NCI-H526 treated with DMSO at 0.1 percent for 48 hours (cell line): ENCODE measurements around the gene RNF213.
"Not testable (repeated sequence)": the region's sequence is repeated elsewhere in the genome, so short reads cannot be mapped to it uniquely, and the experiment has no call there.

Experiments used
- DNase-seq: peaks from one replicate; lab custom pipeline; 2025; lab: John Stamatoyannopoulos, UW

The RNF213 gene

DNA sequence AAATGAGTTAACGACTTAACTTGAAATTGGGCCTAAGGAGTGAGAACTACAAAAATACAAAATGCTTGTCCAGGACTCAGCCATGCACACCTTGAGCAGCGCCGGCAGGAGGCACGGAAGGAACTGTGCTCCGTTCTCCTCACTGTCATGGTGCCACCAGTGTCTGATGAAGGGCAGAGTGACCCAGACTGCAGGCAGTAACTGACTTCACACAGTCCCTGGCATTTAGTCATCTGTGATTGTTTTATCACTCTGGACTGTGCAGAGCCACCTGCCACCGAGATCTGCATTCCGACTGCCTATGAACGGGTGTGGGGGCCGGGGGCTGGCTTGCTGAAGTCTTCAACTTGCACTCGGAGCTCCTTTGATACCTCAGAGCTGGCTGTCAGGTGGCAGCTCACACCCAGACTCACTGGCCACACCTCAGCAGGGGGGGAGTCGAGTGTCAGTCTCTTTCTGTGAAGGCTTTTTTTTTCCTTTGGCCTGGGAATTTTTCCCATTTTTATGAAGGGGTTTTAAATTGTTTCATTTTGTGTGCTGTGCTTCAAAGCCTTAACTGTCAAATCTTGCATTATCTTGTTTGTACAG is 134.1 kb downstream of the RNF213 start:
- peak; percentile 8 for DNase-seq

DNA sequence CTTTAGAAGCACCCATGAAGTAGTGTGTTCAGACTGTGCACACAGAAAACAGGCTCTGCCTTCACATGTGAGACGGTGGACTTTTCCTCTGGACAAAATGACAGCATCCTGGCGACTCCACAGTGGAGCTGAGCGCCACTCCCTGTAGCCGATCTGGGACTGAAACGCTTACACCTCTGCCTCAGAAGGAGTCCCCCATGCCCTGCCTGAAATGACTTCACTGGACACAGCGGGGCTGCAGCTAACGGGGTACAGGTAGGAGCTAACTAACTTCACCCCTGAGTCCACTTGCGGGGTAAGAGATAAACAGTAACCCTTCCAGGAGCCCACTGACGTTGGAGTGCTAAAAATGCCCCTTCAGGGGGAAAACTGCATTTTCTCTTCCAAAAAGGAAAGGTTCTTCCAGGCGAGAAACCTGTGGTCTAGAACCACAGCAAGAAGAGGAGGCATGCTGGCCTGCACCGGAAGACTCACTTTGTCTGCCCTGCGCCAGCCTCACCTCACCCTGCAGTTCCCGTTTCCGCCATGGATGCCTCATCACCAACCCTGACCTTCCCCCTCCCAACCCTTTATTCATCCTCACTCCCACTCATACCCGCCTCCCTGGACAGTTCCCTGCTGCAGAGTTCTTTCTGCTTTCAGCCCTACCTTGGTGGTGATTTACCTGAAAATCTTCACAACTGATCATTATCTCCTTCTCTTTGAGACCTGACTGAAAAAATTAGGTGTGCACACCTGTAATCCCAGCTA is 134.9 kb downstream of the RNF213 start:
- peak; percentile 57 for DNase-seq

DNA sequence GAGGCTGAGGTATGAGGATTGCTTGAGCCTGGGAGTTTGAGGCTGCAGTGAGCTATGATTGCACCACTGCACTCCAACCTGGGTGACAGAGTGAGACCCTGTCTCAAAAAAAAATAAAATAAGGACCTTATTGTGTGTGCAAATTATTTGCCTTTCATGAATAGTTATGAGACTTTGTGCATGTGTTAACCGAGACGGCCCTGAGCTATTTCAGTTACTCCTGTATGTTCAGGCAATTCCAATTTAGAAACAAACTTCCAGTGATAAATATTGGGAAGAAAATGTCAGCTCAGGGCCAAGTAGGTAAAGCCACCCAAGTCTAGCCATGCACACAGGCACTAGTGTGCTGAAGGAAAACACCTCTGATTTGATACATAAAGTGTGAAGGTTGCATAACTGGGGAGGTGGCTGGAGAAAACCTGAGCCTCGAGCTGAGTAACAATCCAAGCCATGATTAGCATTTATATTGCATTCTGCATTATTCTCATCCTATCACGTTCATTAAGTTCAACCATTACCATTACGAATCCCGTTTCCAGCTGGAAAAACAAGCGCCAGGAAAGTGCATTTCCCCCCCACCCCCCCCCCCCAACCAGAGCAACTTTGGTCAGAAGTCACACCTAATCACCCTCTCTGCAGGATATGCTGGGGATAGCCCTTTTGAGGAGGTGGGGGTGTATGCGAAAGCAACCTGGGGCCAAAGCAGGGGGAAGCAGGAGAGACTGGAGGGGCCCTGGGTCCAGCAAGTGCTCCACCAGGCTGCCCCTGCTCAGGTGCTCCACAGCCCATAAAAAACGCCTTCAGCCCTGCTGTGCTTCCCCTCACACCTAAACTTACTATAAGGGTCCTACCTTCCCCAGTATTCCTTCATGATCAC is 135.7 kb downstream of the RNF213 start:
- peak; percentile 75 for DNase-seq

DNA sequence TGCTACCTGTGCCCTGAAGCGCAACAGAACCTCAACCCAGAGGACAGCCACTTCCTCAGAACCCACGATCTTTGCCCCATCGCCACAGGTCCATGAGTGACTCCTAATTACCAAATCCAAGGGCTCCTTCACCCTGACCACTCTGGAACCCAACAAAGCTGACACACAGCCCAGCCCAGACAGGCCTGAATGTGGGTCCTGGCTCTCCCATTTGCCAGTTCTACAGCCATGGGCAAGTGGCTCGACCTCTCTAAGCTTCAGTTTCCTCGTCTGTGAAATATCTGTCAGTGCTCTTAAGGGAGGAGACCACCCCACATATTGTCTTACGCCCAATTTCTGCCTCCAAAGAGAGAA is 136.4 kb downstream of the RNF213 start:
- no peak for DNase-seq

DNA sequence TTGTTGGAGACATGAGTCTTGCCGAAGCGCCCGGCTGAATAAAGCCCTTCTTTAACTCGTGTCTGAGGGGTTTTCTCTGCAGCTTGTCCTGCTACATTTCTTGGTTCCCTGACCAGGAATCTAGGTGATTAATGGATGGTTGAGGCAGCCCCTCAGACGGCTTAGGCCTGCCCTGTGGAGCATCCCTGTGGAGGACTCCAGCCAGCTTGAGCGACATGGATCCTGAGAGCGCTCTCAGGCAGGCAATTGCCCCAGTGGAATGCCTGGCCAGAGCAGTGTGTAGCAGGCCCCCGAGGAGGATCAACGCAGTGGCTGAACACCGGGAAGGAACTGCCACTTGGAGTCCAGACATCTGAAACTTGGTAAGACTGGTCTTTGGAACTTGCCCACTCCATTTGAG is 137.0 kb downstream of the RNF213 start:
- DNase-seq: no peak

DNA sequence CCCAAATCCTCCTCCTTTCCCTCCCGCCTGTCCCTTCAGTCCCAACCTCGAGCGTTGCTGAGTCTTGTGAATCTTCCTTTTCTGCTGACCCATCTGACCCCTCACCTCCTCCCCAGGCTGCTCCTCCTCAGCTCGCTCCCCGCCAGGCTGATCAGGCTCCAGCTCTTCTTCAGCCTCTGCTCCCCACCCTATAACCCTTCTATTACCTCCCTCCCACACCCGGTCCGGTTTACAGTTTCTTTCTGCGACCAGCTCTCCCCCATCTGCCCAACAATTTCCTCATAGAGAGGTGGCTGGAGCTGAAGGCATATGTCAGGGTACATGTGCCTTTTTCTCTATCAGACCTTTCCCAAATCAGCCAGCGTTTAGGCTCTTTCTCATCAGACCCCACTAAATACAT is 140.4 kb downstream of the RNF213 start:
- DNase-seq: not testable (repeated sequence)

DNA sequence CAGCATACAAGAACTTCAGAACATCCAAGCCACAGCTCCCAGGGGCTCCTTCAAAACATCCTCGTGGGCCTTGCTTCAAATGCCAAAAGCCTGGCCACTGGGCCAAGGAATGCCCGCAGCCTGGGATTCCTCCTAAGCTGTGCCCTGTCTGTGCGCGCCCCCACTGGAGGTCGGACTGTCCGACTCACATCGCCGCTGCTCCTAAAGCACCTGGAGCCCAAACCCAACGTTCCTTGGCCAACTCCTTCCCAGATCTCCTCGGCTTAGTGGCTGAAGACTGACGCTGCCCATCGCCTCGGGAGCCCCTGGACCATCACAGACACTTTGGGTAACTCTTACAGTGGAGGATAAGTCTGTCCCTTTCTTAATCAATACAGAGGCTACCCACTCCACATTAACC is 141.4 kb downstream of the RNF213 start:
- not testable (repeated sequence) for DNase-seq

DNA sequence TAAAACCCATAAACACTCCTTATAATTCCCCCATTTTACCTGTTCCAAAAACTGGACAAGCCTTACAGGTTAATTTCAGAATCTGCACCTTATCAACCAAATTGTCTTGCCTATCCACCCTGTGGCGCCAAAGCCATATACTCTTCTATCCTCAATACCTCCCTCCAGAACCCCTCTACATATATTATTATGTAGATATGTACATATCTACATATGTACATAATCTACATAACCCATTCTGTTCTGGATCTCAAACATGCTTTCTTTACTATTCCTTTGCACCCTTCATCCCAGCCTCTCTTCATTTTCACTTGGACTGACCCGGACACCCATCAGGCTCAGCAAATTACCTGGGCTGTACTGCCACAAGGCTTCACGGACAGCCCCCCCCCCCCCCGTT is 142.3 kb downstream of the RNF213 start:
- no peak for DNase-seq

DNA sequence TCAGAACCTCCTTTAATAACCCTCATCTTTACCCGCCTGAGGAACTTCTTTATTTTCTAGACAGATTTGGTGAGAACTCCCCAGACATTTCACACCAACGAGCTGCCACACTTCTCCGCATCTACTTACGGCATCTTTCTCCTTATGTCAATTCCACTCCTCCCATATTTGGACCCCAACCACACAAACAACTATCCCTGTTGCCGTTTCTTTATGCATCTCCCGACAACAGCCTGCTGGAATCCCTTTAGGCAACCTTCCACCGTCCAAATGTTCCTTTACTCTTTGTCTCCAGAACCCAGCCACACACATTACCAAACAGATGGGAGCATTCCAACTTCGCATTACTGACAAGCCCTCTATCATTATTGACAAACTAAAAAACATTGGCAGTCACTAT is 145.5 kb downstream of the RNF213 start:
- DNase-seq: no peak

DNA sequence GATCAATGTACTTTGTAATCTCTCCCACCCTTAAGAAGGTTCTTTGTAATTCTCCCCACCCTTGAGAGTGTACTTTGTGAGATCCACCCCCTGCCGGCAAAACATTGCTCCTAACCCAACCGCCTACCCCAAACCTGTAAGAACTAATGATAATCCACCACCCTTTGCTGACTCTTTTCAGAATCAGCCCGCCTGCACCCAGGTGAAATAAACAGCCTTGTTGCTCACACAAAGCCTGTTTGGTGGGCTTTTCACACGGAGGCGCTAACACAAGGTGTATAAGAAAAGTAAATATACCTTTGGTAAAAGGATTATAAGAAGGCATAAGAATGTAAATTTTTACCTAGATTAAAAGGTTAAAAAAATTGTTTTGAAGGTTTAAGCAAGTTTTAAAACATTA is 147.3 kb downstream of the RNF213 start:
- not testable (repeated sequence) for DNase-seq

DNA sequence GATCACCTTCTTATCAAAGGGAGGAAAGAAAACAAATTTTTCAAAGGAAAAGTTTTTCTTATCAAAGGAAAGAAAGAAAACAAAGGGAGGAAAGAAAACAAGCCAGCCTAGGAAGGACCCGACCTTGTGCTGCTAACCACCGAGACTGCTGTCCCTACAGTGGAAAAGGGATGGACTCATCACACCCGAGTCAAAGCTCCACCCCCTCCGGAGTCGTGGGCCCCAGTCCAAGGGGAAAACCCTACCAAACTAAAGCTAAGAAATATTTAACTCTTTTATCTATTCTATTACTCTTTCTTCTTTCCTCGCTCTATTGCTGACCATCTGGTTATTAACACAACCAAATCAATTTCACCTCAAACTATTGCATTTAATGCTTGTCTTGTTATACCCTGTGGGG is 148.2 kb downstream of the RNF213 start:
- DNase-seq: no peak

DNA sequence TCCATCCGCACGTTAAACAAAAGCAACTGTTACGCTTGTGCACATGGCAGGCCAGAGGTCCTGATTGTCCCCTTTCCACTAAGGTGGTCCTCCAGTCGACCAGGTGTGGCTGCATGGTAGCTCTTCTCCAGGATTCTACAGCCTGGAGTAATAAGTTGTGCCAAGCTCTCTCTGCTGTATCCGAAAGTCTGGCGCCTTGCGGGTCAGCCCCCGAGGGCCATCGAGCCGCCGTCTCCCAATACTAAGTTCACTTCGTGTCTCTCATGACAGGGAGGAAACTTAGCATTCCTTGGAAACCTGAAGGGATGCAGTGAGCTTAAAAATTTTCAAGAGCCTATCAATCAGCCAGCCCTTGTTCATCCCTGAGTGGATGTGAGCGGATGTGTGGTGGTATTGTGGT is 149.0 kb downstream of the RNF213 start:
- no peak for DNase-seq

DNA sequence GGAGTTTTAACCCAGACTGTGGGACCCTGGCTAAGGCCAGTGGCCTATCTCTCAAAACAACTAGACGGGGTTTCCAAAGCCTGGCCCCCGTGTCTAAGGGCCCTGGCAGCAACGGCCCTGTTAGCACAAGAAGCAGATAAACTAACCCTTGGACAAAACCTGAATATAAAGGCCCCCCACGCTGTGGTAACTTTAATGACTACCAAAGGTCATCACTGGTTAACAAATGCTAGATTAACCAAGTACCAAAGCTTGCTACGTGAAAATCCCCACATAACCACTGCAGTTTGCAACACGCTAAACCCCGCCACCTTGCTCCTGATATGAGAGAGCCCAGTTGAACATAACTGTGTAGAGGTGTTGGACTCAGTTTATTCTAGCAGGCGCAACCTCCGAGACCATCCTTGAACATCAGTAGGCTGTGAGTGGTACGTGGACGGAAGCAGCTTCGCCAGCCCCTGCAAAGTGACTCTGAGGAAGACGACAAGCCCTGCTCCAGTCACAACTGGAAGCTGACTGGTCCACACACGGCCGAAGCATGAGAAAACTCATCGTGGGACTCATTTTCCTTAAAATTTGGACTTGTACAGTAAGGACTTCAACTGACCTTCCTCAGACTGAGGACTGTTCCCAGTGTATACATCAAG is 149.9 kb downstream of the RNF213 start:
- DNase-seq: not testable (repeated sequence)

DNA sequence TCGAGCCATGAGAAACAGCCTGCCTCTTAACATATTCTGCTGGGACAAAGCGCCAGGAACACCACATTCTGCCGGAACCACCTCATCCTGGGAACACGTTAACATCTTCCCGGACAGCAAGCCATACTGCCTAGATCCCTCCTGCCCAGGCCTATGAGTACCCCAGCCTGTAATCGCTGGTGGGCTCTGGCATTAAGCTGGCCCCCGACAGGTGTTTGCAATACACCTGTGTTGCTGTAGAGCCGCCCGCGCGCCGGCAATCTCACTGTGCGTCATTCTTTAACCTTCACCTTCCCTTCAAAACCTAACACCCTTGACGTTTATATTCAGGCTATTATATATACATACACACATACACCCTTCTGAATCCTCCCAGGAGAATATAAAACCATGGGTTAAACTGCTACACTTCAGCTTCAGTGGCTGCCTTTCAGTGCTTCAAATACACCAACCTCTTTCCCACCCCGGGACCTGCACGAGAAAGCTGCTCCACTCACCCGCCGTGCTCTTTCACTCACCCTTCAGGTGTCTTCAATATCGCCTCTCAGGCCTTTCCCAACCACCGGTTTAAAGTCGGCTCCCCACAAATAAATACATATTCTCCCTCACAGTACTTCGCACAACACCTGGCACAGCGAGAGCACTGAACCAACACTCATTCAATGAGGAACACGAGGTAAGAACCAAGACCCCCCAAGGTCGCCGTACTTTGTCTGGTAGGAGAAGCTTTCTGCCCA is 153.3 kb downstream of the RNF213 start:
- peak; percentile 26 for DNase-seq

DNA sequence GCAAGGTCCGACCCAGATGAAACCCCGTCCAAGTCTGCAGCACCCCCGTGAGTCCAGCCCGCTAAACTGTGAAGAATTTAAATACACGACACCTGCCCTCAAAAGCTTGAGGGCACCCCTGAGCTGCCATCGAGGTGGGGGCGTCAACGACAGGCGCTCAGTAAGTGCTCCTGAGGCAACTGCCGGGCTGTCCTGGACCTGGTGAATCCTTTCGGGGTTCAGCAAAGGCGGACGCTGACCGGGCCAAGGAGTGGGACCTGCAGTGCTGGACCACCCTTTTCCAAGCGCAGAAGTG is 153.8 kb downstream of the RNF213 start:
- DNase-seq: no peak

DNA sequence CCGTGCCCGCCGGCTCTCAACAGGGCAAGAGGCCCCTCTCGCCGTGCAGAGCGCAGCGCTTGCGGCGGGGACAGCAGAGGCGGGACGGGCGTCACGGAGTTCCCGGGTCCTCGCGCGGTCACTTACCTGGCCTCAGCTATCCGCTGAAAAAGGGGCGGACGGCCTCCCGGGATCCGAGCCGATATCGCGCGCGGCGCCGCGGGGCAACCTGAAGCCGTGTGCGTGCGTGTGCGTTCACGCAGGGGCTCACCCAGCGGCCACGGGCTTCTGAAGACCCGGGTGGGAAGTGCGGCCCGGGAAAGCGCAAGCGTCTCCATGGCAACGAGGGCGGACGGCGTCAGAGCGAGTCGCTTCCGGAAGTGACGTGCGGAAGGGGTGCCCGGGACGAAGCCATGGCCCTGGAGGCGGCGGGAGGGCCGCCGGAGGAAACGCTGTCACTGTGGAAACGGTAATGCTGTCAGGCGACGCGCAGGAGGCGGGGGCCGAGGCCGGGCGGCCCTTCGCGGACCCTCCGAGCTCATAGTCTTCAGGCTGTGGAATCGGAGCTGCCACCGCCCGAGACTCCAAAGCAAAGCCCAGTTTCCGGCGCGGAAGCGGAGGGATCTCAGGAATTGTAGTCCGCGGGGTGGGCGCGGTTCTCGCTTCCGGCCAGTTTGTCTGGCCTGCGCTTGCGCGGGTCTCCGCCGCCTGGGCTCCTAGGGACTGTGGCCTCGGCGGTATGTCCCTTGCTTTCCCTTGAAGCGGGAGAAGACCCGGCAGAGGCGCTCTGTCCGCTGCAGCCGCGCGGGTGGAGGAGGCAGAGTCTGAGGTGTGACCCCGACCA is 154.4 kb downstream of the RNF213 start, which contains the start of gene ENDOV:
TSS of gene ENDOV (plus strand) at position 365 of the 823 bp plus-strand sequence. CDS start at position 393, 28 bp downstream.
- DNase-seq: peak; percentile 90

DNA sequence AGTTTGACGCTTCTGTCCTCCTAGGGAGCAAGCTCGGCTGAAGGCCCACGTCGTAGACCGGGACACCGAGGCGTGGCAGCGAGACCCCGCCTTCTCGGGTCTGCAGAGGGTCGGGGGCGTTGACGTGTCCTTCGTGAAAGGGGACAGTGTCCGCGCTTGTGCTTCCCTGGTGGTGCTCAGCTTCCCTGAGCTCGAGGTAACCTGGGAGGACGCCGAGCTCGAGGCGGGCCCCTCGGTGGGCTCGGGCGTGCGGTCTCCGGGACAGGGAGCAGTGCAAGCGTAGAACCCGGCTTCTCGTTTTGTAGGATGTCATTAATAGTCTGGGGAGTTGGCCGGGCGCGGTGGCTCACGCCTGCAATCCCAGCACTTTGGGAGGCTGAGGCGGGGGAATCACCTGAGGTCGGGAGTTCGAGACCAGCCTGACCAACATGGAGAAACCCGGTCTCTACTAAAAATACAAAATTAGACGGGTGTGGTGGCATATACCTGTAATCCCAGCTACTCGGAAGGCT is 155.0 kb downstream of the RNF213 start:
- no peak for DNase-seq

DNA sequence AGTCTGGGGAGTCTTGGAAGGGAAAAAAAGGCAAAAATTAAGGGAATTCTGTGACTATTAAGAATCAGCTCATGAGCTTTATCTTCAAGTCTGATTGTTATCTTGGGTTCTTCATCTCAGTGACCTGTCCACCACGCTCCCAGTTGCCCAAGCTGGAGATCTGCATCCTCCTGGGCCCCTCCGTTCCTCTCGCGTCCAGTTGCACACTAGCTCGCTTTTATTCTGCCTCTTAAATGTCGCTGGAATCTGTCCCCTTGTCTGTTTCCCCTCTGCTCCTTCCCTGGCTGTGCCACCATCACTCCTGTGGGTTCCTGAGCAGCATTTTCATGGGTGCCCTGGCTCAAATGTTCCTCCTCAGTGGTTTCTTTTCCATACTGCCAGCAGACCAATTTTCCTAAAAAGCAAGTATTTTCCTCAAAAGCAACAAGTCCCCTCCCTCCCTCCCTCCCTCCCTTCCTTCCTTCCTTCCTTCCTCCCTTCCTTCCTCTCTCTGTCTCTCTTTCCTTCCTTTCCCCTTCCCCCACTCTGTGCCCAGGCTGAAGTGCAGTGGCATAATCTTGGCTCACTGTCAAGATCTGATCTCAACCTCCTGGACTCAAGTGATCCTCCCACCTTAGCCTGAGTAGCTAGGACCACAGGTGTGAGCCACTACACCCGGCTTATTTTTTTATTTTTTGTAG is 155.7 kb downstream of the RNF213 start:
- DNase-seq: no peak

DNA sequence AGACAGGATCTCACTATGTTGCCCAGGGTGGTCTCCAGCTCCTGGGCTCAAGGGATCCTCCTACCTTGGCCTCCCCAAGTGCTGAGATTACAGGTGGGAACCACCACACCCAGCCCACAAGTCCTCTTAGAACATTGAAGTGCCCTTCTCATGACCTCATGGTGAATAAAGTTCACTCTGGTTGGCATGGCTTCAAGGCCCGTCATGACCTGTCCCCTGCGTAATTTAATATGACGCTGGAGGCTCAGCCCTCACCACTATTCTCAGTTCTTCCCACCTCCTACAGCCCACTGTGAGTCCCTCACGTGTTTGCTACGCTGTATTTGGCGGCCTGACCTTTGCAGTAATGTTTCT is 156.3 kb downstream of the RNF213 start:
- DNase-seq: no peak

DNA sequence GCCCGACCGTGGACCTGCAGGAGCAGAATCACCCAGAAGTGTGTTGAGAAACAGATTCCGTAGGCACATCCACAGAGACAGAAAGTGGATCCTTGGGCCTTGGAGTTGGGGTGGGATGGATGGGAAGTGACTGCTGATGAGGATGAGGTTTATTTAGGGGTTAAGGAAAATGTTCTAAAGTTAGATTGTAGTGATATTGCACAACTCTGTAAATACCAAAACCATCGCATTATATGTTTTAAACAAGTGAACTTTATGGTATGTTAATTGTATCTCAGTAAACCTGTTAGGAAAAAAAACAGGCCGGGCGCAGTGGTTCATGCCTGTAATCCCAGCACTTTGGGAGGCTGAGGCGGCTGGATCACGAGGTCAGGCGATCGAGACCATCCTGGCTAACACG is 157.9 kb downstream of the RNF213 start:
- no peak for DNase-seq
